ENCODE measurements around the gene KANSL1. TPM values are rescaled to one million over a fixed set of nuclear protein-coding genes. Genes with fewer than 3 reads are reported as not detected.
"Not testable (repeated sequence)": the region's sequence is repeated elsewhere in the genome, so short reads cannot be mapped to it uniquely, and the experiment has no call there.

The KANSL1 gene
- total and polyA plus RNA-seq, 2 experiments from 2014 or later, result 49.0 to 206 TPM

GRCh38 chr17:46007461-46007965, 185.7 kb downstream of the KANSL1 start (continued):
- TF ChIP-seq ZNF114 (CRISPR knock-in tag; IDR thresholded peaks at IDR 0.05) (no peak), POLR2AphosphoS5 (IDR thresholded peaks at IDR 0.05; ENCODE audit: low read depth) (no peak), EZH2phosphoT487 (IDR thresholded peaks at IDR 0.05; ENCODE audit: unreplicated experiment) (no peak), EZH2 (IDR thresholded peaks at IDR 0.05; ENCODE audit: low read depth, unreplicated experiment) (no peak), ZNF331 (CRISPR knock-in tag; IDR thresholded peaks at IDR 0.05; ENCODE audit: low read depth) (no peak), STAT1 (IDR thresholded peaks at IDR 0.05; ENCODE audit: unreplicated experiment) (no peak), CREB1 (CRISPR knock-in tag; IDR thresholded peaks at IDR 0.05; ENCODE audit: low read depth) (no peak), REST (IDR thresholded peaks at IDR 0.05; ENCODE audit: unreplicated experiment) (no peak), JUNB (IDR thresholded peaks at IDR 0.05; ENCODE audit: unreplicated experiment) (no peak), CTCF (conservative IDR thresholded peaks at IDR 0.05; ENCODE audit: low read depth in 2 of 2) (no peak), ETS1 (IDR thresholded peaks at IDR 0.05) (no peak)

- not testable (repeated sequence) for H3K4me1 ChIP-seq (ENCODE audit: insufficient read depth); H3K79me2 ChIP-seq (replicated peaks; ENCODE audit: insufficient read depth); DNase-seq (ENCODE audit: low spot score); H3K4me2 ChIP-seq; H3F3A ChIP-seq (replicated peaks; ENCODE audit: low read depth); H3K4me3 ChIP-seq; H3K27me3 ChIP-seq (ENCODE audit: insufficient read depth); ATAC-seq; H3K9me3 Mint-ChIP-seq; H3K9me2 ChIP-seq (ENCODE audit: insufficient read depth); H4K20me1 ChIP-seq (replicated peaks; ENCODE audit: insufficient read depth); H3K36me3 ChIP-seq (ENCODE audit: insufficient read depth); H3K27ac ChIP-seq (ENCODE audit: low read depth); H3K4me3 Mint-ChIP-seq; H3K27ac Mint-ChIP-seq; H2AFZ ChIP-seq; H3K36me3 Mint-ChIP-seq (ENCODE audit: low read depth); H3K4me1 Mint-ChIP-seq
- H3K27me3 Mint-ChIP-seq (ENCODE audit: insufficient read depth, low read depth, poor library complexity), result peaks cover 13% of the 10 kb centered on the region
Measured at GRCh38 chr17:46006082-46006481, 187.1 kb downstream of the KANSL1 start.
